Common myeloid progenitor, CD34-positive (primary cell): ENCODE results near the gene HSBP1. TPM values are rescaled to one million over a fixed set of nuclear protein-coding genes. Genes with fewer than 3 reads are reported as not detected.

Source experiments
- CTCF ChIA-PET: fragments of 350-600 bp; sonication (Branson Sonifier 250); formaldehyde crosslinking; loops from one replicate; lab custom pipeline; 2021; ENCODE audit warnings: antibody characterized with exemption; lab: Charles Lee
- POLR2A ChIA-PET: fragments of 350-600 bp; sonication (Branson Sonifier 250); formaldehyde crosslinking; loops from one replicate; lab custom pipeline; 2021; ENCODE audit warnings: antibody characterized with exemption; lab: Charles Lee
- DNase-seq, 3 donors: peaks; one replicate each; pipeline versions ENCODE4 v3.0.0 to v3.0.0-alpha.2; 2013
- H3K27ac ChIP-seq, 2 experiments: 1 replicate in 1 of 2; 2 replicates in 1 of 2; pipeline ENCODE4 v1.7.0; 2013; ENCODE audit warnings: inconsistent platforms in 2 of 2, low read length in 2 of 2, mild to moderate bottlenecking in 2 of 2, low read depth in 1 of 2, moderate library complexity in 1 of 2; ENCODE audit not compliant: severe bottlenecking in 2 of 2, insufficient read depth in 1 of 2, poor library complexity in 1 of 2
- H3K27me3 ChIP-seq, 5 experiments: replicated peaks in 2 of 5; 1 replicate in 3 of 5; 2 replicates in 2 of 5; pipeline versions ENCODE4 v1.6.1 to v1.7.0; 2013; ENCODE audit warnings: low read length in 4 of 5, mild to moderate bottlenecking in 2 of 5, moderate library complexity in 2 of 5, inconsistent platforms in 1 of 5; ENCODE audit not compliant: insufficient read depth in 5 of 5, control insufficient read depth in 4 of 5
- H3K36me3 ChIP-seq, 4 experiments: 1 replicate in 2 of 4; 2 replicates in 2 of 4; pipeline versions ENCODE4 v1.6.1 to v1.7.0; 2013; ENCODE audit warnings: low read length in 3 of 4, control low read depth in 1 of 4, mild to moderate bottlenecking in 1 of 4; ENCODE audit not compliant: control insufficient read depth in 4 of 4, insufficient read depth in 4 of 4
- H3K4me1 ChIP-seq, 4 experiments: 1 replicate in 3 of 4; 2 replicates in 1 of 4; pipeline versions ENCODE4 v1.6.1 to v1.7.1; 2013; ENCODE audit warnings: low read length in 3 of 4, mild to moderate bottlenecking in 3 of 4, control low read depth in 1 of 4, inconsistent platforms in 1 of 4, moderate library complexity in 1 of 4; ENCODE audit not compliant: control insufficient read depth in 4 of 4, insufficient read depth in 4 of 4; ENCODE audit errors: control extremely low read depth in 1 of 4
- H3K4me3 ChIP-seq, 7 experiments: 1 replicate in 4 of 7; 2 replicates in 3 of 7; pipeline versions ENCODE4 v1.5.1 to v1.7.0; 2013; ENCODE audit warnings: mild to moderate bottlenecking in 7 of 7, low read length in 6 of 7, moderate library complexity in 6 of 7, inconsistent platforms in 2 of 7, low read depth in 2 of 7, control low read depth in 1 of 7; ENCODE audit not compliant: insufficient read depth in 4 of 7, control insufficient read depth in 1 of 7; ENCODE audit errors: extremely low read depth in 1 of 7
- H3K9me3 ChIP-seq, 5 experiments: 1 replicate in 4 of 5; 2 replicates in 1 of 5; pipeline versions ENCODE4 v1.6.1 to v1.7.1; 2013; ENCODE audit warnings: low read length in 4 of 5, mild to moderate bottlenecking in 2 of 5, inconsistent platforms in 1 of 5, low read depth in 1 of 5, moderate library complexity in 1 of 5; ENCODE audit not compliant: control insufficient read depth in 4 of 5, insufficient read depth in 2 of 5; ENCODE audit errors: control extremely low read depth in 1 of 5
- WGBS: methylation state at CpG from one replicate; pipeline ENCODE4 v1.1.5; 2013; ENCODE audit not compliant: insufficient coverage; 5-methylcytosine and 5-hydroxymethylcytosine counted together
- polyA plus RNA-seq: library from polyadenylated mRNA; unstranded; fragments of 120-200 nt; gene quantifications from one replicate; pipeline ENCODE4 v1.2.1, GENCODE V29; 2013

The HSBP1 gene
- polyA plus RNA-seq: 80.4 TPM

- ChIA-PET POLR2A (no interaction called here), CTCF (interaction anchor here (1.2 kb wide), 1 partner anchor 281 kb away, joined by 3 read pairs; no protein-coding TSS in a partner anchor)
- DNase-seq: peak; percentile 88 to 91 (median 91)
- H3K4me3 ChIP-seq: peak within 1 kb of the TSS; percentile 79 to 93 (median 88)
- H3K36me3 ChIP-seq: peaks cover 10 to 27% (median 21%) of the 10 kb centered on the region in 4 experiments
- peak within 1 kb of the TSS; percentile 81 to 90 for H3K27ac ChIP-seq
- H3K4me1 ChIP-seq: peaks cover 12 to 38% (median 32%) of the 10 kb centered on the region in 4 experiments
- WGBS: under 1% methylated on average over 63 of the region's 76 CpGs
- H3K9me3 ChIP-seq: no peaks in the 10 kb centered on the region
- H3K27me3 ChIP-seq: no peaks in the 10 kb centered on the region
These were observed at the start of gene HSBP1 for GRCh38 chr16:83807710-83808572. TSS of gene HSBP1 (plus strand) at chr16:83807978. CDS start at chr16:83808077, 99 bp downstream.

DNA sequence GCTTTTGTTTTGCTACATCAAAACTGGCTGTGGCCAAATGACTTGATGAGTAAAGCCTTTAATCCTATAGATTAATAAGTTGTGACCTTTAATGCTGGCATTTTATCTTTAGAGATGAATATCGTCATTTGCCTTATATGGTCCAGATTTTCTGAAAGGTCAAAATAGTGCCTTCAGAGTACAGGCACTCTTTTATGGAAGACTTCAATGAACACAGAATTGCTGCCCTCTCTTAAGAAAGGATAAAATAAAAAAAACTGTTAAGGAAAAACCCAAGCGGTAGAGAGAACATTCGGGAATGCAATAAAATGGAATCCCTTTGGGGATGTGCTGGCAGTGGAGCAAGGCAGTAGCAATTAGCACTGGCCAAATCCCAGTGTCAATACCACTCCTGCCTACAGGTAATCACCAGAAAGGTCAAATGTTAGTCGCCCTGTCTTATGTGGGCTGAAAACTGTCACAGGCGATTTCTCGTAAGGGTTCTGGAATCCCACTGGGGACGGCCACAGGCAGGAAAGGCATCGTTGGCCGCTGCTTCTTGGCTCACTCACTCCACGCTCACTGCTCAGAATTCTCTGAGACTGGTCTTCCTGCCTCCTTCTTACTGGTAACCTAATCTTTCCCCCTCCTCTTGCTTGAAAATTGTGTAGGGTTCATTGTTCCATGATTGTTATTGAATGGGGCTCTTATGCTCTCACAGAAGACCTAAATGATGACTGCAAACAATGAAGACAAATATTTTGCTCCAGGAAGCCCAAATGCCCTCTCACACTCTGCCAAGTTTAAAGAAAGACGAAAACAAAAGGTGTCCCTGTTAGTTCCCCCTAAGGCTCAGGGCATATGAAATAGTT is 45.4 kb upstream of the HSBP1 start:
- POLR2A ChIA-PET: no interaction called here
- CTCF ChIA-PET: no interaction called here

DNA sequence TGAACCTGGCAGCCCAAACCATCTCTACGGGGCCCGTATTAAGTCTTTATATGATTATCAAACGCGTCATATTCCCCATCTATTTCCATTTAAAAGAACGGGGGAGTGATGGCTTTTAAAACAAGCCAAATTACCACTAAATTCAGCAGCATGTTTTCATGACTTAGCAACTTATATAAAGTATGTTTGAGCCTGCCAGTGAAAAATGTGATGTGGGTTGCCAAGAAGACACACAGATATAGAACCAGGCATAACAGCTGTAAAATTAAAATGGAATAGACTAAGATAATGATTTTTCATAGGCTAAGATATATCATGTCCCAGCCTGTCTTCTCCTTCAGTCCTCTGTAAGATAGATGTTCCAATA is 44.8 kb upstream of the HSBP1 start:
- Histone ChIP-seq H3K4me1 (peaks cover 0 to 5% (median 1%) of the 10 kb centered on the region in 4 experiments), H3K36me3 (no peaks in the 10 kb centered on the region), H3K27me3 (peaks cover 0 to 3% (median 0%) of the 10 kb centered on the region in 5 experiments), H3K27ac (no peak overlapping the region), H3K9me3 (peaks cover 0 to 4% (median 0%) of the 10 kb centered on the region in 5 experiments), H3K4me3 (no peak overlapping the region)
- WGBS: 100% methylated on average over 2 of the region's 5 CpGs
- ChIA-PET CTCF (no interaction called here), POLR2A (no interaction called here)
- DNase-seq: no peak

More for the DNA sequence above, 45.4 kb upstream of the HSBP1 start:
- Histone ChIP-seq H3K9me3 (peaks cover 0 to 4% (median 0%) of the 10 kb centered on the region in 5 experiments), H3K4me1 (peaks cover 0 to 5% (median 1%) of the 10 kb centered on the region in 4 experiments), H3K27ac (no peak overlapping the region), H3K27me3 (peaks cover 0 to 3% (median 0%) of the 10 kb centered on the region in 5 experiments), H3K4me3 (no peak overlapping the region), H3K36me3 (no peaks in the 10 kb centered on the region)
- DNase-seq: no peak
- WGBS: 93% methylated on average over 10 of the region's 11 CpGs

GRCh38 chr16:83768986-83769385 is 38.8 kb upstream of the HSBP1 start:
- Histone ChIP-seq H3K4me1 (peaks cover 2 to 37% (median 23%) of the 10 kb centered on the region in 4 experiments), H3K27me3 (no peaks in the 10 kb centered on the region), H3K4me3 (peak overlapping the region in 1 of 7 experiments; percentile 11), H3K9me3 (no peaks in the 10 kb centered on the region), H3K27ac (no peak overlapping the region), H3K36me3 (no peaks in the 10 kb centered on the region)
- ChIA-PET POLR2A (no interaction called here), CTCF (no interaction called here)
- WGBS: 10% methylated on average over 1 of the region's 2 CpGs
- DNase-seq: no peak

DNA sequence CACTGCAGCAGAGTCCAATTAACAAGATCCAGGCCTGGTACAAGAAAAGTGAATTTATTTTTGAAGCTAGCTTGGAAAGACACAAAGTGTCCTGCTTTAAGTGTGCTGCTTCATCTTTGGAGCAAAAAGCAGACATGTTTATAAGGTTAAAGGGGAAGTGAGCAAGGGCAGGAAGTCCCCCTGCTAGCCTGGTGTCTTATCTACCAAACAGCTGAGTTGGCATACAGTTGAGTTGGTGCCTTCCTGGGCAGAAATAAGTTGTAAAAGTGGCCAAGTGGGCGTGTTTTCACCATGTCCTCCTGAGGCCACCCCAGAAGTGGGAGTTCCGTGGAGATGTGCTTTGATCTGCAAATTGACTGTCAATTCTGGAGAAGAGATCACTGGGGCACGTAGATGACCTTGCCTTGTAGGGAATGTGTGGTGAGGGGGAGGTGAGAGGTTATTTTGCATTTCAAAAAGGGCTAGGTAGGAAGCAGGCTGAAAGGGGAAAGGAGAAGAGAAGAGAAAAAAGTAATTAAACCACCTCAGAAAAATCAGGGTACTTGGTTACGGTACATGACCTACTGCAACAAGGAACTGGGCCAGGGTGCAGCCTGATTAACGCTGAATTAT is 38.3 kb upstream of the HSBP1 start:
- Histone ChIP-seq H3K36me3 (no peaks in the 10 kb centered on the region), H3K9me3 (no peaks in the 10 kb centered on the region), H3K4me1 (peaks cover 2 to 37% (median 24%) of the 10 kb centered on the region in 4 experiments), H3K27me3 (no peaks in the 10 kb centered on the region), H3K4me3 (peak overlapping the region in 1 of 7 experiments; percentile 12), H3K27ac (no peak overlapping the region)
- POLR2A ChIA-PET: no interaction called here
- peak; percentile 57 to 94 (median 80) for DNase-seq
- CTCF ChIA-PET: no interaction called here
- WGBS: 35% methylated on average over 4 of the region's 5 CpGs

- CTCF ChIA-PET: no interaction called here
- H3K4me1 ChIP-seq: peaks cover 2 to 33% (median 23%) of the 10 kb centered on the region in 4 experiments
- H3K36me3 ChIP-seq: no peaks in the 10 kb centered on the region
- DNase-seq: no peak
- no peak overlapping the region for H3K27ac ChIP-seq
- POLR2A ChIA-PET: no interaction called here
- H3K4me3 ChIP-seq: no peak overlapping the region
- H3K9me3 ChIP-seq: no peaks in the 10 kb centered on the region
- no peaks in the 10 kb centered on the region for H3K27me3 ChIP-seq
- 65% methylated on average over 4 of the region's 5 CpGs for WGBS
These were observed 36.4 kb upstream of the HSBP1 start for GRCh38 chr16:83771306-83771942.
